Measurements from ENCODE around the gene SPATA2. TPM values are rescaled to one million over a fixed set of nuclear protein-coding genes. Genes with fewer than 3 reads are reported as not detected.

Gene SPATA2
- total RNA-seq, 1 donor from 2014 or later: 9.7 TPM

DNA sequence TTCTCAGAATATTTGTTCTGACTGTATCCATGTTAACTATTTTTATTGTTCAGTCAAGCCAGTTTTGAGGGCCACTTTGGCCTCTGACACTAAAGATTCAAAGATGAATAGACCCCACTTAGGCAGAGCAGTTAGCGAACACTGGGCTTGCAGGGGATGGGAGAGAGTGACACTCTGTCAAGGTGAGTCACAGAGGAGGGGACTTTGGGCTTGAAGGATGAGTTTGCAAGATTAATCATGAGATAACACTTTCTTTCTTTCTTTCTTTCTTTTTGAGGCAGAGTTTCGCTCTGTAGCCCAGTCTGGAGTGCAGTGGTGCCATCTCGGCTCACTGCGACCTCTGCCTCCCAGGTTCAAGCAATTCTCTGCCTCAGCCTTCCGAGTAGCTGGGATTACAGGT is 46.4 kb downstream of the SPATA2 start:
- no peaks in the 10 kb centered on the region for H3K9me3 Mint-ChIP-seq (ENCODE audit: unreplicated experiment)
- H3K36me3 Mint-ChIP-seq (ENCODE audit: unreplicated experiment): no peaks in the 10 kb centered on the region
- peaks cover 10% of the 10 kb centered on the region for H3K4me1 Mint-ChIP-seq (ENCODE audit: low read depth, unreplicated experiment)
- DNase-seq: no peak
- TF ChIP-seq CTCF (IDR thresholded peaks at IDR 0.05; ENCODE audit: partially characterized antibody, unreplicated experiment): no peak
- H3K4me3 Mint-ChIP-seq (ENCODE audit: unreplicated experiment): no peak overlapping the region
- no peak overlapping the region for H3K27ac Mint-ChIP-seq (ENCODE audit: unreplicated experiment)
- peaks cover 3% of the 10 kb centered on the region for H3K27me3 Mint-ChIP-seq (ENCODE audit: unreplicated experiment)

DNA sequence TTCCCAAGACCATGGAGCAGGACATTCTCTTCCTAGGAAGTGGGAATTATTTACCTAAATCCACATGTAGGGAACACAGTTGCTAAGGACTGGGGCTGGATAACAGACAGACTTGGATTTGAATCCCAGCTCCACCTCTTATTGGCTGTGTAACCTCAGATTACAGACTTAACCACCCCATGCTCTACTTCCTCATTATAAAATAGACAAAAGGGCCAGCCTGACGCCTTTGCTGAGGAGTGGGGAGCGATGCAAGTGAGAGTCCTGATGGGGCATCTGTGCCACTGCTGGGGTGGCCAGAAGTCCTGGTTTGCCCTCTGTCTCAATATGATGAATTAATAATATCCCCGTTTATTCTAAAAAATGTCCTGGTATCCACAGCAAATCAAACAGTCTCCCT is 46.8 kb downstream of the SPATA2 start:
- TF ChIP-seq CTCF (IDR thresholded peaks at IDR 0.05; ENCODE audit: partially characterized antibody, unreplicated experiment): no peak
- no peaks in the 10 kb centered on the region for H3K36me3 Mint-ChIP-seq (ENCODE audit: unreplicated experiment)
- H3K27me3 Mint-ChIP-seq (ENCODE audit: unreplicated experiment): peaks cover 3% of the 10 kb centered on the region
- H3K9me3 Mint-ChIP-seq (ENCODE audit: unreplicated experiment): no peaks in the 10 kb centered on the region
- DNase-seq: no peak
- H3K4me1 Mint-ChIP-seq (ENCODE audit: low read depth, unreplicated experiment): peaks cover 10% of the 10 kb centered on the region
- no peak overlapping the region for H3K4me3 Mint-ChIP-seq (ENCODE audit: unreplicated experiment)
- no peak overlapping the region for H3K27ac Mint-ChIP-seq (ENCODE audit: unreplicated experiment)

DNA sequence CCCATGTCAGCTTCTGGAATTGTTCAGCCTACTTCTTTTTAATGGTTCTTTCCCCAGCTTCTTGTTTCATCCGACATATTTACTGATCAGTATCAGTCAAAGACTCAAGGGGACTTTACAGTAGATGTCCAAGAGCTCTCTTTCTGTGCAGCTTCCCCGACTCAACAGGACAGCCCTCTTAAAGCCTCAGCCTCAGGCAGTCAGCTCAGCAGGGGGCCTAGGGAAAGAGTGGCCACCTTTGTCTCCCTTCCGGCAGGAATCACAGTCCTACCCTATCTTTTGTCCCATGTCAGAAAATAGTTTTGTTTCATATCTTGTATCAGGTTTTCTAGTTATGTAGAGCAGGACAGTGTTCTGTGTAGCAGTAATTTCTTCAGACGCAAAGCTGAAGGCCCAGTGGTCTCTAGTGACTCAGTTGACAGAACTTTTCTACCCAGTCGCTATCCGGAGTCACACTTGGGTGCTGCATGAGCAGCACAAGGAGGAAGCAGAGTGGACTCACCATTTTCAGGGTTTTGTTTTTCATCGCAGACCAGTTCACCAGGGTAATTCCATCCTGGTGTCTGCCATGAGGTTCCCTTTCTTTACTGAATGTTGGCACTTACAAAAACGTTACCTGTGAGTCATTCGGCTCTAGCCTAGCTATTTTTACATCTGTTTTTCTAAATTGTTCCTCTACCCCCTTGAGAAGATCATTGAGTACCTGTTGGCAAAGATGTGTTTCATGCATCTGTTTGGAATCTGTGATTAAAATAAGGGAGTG is 47.7 kb downstream of the SPATA2 start:
- Mint-ChIP-seq H3K9me3 (ENCODE audit: unreplicated experiment) (no peaks in the 10 kb centered on the region), H3K4me1 (ENCODE audit: low read depth, unreplicated experiment) (peaks cover 10% of the 10 kb centered on the region), H3K27ac (ENCODE audit: unreplicated experiment) (no peak overlapping the region), H3K4me3 (ENCODE audit: unreplicated experiment) (no peak overlapping the region), H3K27me3 (ENCODE audit: unreplicated experiment) (peaks cover 3% of the 10 kb centered on the region), H3K36me3 (ENCODE audit: unreplicated experiment) (no peaks in the 10 kb centered on the region)
- DNase-seq: no peak
- no peak for TF ChIP-seq CTCF (IDR thresholded peaks at IDR 0.05; ENCODE audit: partially characterized antibody, unreplicated experiment)

DNA sequence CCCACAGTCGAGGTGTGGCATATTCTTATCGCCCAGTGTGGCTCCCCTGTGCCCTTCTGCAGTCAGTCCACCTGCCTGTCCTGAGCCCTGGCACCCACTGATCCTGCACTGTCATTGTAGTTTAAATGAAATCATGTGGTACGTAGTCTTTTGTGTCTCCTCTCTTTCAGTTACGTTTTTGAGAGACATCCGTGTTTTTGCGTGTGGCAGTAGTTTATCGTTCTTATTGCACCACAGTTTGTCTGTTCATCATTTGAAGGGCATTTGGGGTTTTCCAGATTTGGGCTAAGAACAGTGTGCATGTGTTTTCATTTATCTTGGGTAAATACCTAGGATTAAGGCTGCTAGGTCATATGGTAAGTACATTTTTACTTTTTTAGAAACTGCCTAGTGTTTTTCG is 49.3 kb downstream of the SPATA2 start:
- no peak for DNase-seq
- Mint-ChIP-seq H3K4me1 (ENCODE audit: low read depth, unreplicated experiment) (peaks cover 8% of the 10 kb centered on the region), H3K9me3 (ENCODE audit: unreplicated experiment) (no peaks in the 10 kb centered on the region)

More for the DNA sequence above, 49.3 kb downstream of the SPATA2 start:
- no peak for TF ChIP-seq CTCF (IDR thresholded peaks at IDR 0.05; ENCODE audit: partially characterized antibody, unreplicated experiment)
- H3K4me3 Mint-ChIP-seq (ENCODE audit: unreplicated experiment): no peak overlapping the region
- H3K27me3 Mint-ChIP-seq (ENCODE audit: unreplicated experiment): peaks cover 4% of the 10 kb centered on the region
- no peaks in the 10 kb centered on the region for H3K36me3 Mint-ChIP-seq (ENCODE audit: unreplicated experiment)
- no peak overlapping the region for H3K27ac Mint-ChIP-seq (ENCODE audit: unreplicated experiment)
